A549 treated with AZD9567 at 1 μM for 4 hours (cell line): ENCODE measurements around the gene UBE2I. TPM values are rescaled to one million over a fixed set of nuclear protein-coding genes. Genes with fewer than 3 reads are reported as not detected.

Experiments used
- total RNA-seq: library from RNA; stranded (reverse); fragments of 200-300 nt; extraction: Qiagen RNA extraction; gene quantifications from 5 replicates; pipeline ENCODE4 v1.2.3, GENCODE V29; 2022; ENCODE audit not compliant: insufficient read depth

The UBE2I gene
- 159 to 274 TPM (median 175 TPM) in 5 replicates for total RNA-seq

DNA sequence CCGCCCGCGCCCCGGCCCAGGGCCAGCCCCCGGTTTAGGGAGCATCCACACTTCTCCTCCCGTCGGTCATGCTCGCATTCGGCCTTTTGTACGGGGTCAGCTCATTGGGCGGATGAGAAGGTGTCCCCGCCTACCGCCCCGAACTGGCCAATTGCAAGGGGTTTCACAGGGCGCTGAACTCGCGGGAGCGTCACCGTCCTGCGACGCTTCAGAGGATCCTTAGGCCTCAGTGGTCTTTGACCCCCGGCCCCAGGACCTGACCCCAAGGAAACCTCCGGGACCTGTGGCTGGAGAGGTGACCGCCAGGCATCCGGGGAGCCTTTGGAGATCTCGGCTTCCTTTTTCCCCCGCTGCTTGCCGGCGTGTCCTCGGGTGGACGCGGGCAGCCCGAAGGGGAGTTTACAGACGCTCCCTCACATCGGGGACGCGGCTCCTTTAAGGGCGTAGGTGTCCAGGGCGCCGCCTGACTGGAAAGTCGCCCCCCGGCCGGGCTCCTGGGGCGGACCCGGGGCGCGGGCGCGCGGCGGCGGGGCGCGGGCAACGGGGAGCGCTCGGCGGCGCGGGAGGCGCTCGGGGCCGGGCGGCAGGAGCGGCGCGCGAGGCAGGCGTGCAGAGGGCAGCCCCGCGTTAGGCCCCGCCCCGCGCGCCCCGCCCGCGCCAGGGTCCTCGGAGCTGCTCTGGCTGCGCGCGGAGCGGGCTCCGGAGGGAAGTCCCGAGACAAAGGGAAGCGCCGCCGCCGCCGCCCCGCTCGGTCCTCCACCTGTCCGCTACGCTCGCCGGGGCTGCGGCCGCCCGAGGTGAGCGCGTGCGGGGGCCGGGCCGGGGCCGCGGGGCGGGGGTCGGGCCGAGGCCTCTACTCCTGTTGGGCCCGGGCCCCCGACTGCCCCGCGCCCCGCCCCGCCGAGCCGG is at the start of gene UBE2I:
UBE2I (plus strand) TSS at position 660 of the 909 bp plus-strand sequence. CDS start 4,395 bp downstream, outside the sequence.

GRCh38 chr16:1333149-1333812 is 23.8 kb downstream of the UBE2I start, which contains the start of gene BAIAP3:
Gene BAIAP3 (plus strand): TSS chr16:1333645. CDS start chr16:1338550, 4,905 bp downstream.

GRCh38 chr16:1351582-1352362 is 42.3 kb downstream of the UBE2I start, which contains the start of the genes GNPTG and TSR3:
Gene GNPTG (plus strand): TSS chr16:1351931. CDS start chr16:1351966, 35 bp downstream.
Gene TSR3 (minus strand): TSS chr16:1351878. CDS start chr16:1351804, 74 bp downstream.

Other genes with a start within 250 kb of the UBE2I start
- 0.12 to 0.18 TPM (median 0.17 TPM) in 4 of 5 replicates, not detected in the other for gene SSTR5, start 236.9 kb upstream of the UBE2I start, total RNA-seq
- gene C1QTNF8, start 213.4 kb upstream of the UBE2I start, total RNA-seq = not detected in 5 replicates
- gene CACNA1H, start 156.5 kb upstream of the UBE2I start, total RNA-seq = 10.7 to 14.8 TPM (median 14.3 TPM) in 5 replicates
- 0.09 TPM in 1 of 5 replicates, not detected in the others for gene TPSG1, start 84.4 kb upstream of the UBE2I start, total RNA-seq
- gene TPSB2, start 79.5 kb upstream of the UBE2I start, total RNA-seq = 0.06 to 0.07 TPM in 2 of 5 replicates, not detected in the others
- 0.07 to 0.13 TPM in 2 of 5 replicates, not detected in the others for gene TPSAB1, start 68.9 kb upstream of the UBE2I start, total RNA-seq
- not detected in 5 replicates for gene TPSD1, start 53.6 kb upstream of the UBE2I start, total RNA-seq
- gene BAIAP3, start 24.0 kb downstream of the UBE2I start, total RNA-seq = 0.98 to 2.9 TPM (median 1.5 TPM) in 5 replicates
- gene TSR3, start 42.2 kb downstream of the UBE2I start, total RNA-seq = 59.3 to 92.9 TPM (median 87.3 TPM) in 5 replicates
- 35.0 to 37.5 TPM (median 36.2 TPM) in 5 replicates for gene GNPTG, start 42.3 kb downstream of the UBE2I start, total RNA-seq
- gene UNKL, start 105.1 kb downstream of the UBE2I start, total RNA-seq = 21.2 to 32.6 TPM (median 27.6 TPM) in 5 replicates
- gene UQCC4, start 111.1 kb downstream of the UBE2I start, total RNA-seq = 33.8 to 41.3 TPM (median 40.0 TPM) in 5 replicates
- not detected in 5 replicates for gene PERCC1, start 121.4 kb downstream of the UBE2I start, total RNA-seq
- gene CCDC154, start 134.9 kb downstream of the UBE2I start, total RNA-seq = 0.34 to 0.41 TPM (median 0.38 TPM) in 4 of 5 replicates, not detected in the other
- 29.4 to 77.2 TPM (median 76.2 TPM) in 5 replicates for gene CLCN7, start 165.4 kb downstream of the UBE2I start, total RNA-seq
- gene PTX4, start 179.3 kb downstream of the UBE2I start, total RNA-seq = not detected in 5 replicates
- gene TELO2, start 183.7 kb downstream of the UBE2I start, total RNA-seq = 30.9 to 51.8 TPM (median 48.4 TPM) in 5 replicates
- 0.05 to 0.07 TPM (median 0.06 TPM) in 4 of 5 replicates, not detected in the other for gene TMEM204, start 224.0 kb downstream of the UBE2I start, total RNA-seq